ENCODE results near the gene EIF4G3.

Gene EIF4G3

DNA sequence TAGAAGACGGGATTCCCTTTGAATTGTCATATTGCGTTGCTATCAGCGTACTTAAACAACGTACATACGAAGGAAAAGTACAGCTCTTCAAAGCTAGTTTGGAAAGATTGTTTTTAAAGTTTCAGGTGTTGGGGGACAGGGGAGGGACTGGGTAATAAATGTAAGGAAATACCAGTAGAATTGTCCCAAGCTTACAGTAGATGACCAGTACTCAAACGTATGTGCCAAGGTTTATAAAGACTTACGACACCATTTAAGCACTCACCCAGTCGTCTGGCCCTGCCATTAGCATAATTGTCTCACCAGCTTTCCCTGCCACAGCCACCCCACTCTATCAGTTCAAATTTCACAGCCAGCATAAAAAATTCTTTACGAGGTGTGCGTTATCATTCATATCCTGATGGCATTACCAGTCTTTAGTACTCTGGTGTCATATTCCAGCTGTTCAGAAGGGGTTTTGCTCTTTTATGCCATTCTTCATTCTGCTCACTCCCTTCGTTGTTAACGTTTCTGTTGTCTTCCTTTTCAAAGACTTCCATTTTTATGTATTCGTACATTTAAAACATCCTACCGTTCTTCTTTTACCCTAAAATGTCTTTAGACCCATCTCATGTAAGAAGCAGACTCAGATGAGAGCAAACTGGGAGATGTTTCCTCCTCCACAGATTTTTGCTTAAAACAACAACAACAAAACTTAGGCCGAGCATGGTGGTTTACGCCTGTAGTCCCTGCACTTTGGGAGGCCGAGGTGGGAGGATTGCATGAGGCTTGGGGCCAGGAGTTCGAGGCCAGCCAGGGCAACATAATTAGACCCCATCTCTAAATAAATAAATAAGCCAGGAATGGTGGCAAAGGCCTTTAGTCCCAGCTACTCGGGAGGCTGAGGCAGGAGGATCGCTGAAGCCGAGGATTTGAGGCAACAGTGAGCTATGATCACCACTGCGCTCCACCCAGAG lies 388.6 kb downstream of the EIF4G3 start:
- ATAC-seq = peak; percentile 9
- TF ChIP-seq OSR1 (CRISPR knock-in tag; IDR thresholded peaks at IDR 0.05) (no peak), TOX (CRISPR knock-in tag; IDR thresholded peaks at IDR 0.05; ENCODE audit: borderline replicate concordance) (no peak), BACH2 (CRISPR knock-in tag; IDR thresholded peaks at IDR 0.05; ENCODE audit: borderline replicate concordance) (no peak), ZNF8 (CRISPR knock-in tag; IDR thresholded peaks at IDR 0.05) (no peak), TCF4 (CRISPR knock-in tag; IDR thresholded peaks at IDR 0.05; ENCODE audit: borderline replicate concordance) (no peak), ZNF70 (CRISPR knock-in tag; IDR thresholded peaks at IDR 0.05) (no peak), RARB (CRISPR knock-in tag; IDR thresholded peaks at IDR 0.05) (no peak)

- peak; percentile 52 for ATAC-seq
- 0 out of 2 replicates have a peak, but pooled peaks have one; percentile 20 for TF ChIP-seq ZC3H10 (CRISPR knock-in tag; IDR thresholded peaks at IDR 0.05)
- TF ChIP-seq, protein P1, sequence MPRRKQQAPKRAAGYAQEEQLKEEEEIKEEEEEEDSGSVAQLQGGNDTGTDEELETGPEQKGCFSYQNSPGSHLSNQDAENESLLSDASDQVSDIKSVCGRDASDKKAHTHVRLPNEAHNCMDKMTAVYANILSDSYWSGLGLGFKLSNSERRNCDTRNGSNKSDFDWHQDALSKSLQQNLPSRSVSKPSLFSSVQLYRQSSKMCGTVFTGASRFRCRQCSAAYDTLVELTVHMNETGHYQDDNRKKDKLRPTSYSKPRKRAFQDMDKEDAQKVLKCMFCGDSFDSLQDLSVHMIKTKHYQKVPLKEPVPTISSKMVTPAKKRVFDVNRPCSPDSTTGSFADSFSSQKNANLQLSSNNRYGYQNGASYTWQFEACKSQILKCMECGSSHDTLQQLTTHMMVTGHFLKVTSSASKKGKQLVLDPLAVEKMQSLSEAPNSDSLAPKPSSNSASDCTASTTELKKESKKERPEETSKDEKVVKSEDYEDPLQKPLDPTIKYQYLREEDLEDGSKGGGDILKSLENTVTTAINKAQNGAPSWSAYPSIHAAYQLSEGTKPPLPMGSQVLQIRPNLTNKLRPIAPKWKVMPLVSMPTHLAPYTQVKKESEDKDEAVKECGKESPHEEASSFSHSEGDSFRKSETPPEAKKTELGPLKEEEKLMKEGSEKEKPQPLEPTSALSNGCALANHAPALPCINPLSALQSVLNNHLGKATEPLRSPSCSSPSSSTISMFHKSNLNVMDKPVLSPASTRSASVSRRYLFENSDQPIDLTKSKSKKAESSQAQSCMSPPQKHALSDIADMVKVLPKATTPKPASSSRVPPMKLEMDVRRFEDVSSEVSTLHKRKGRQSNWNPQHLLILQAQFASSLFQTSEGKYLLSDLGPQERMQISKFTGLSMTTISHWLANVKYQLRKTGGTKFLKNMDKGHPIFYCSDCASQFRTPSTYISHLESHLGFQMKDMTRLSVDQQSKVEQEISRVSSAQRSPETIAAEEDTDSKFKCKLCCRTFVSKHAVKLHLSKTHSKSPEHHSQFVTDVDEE (CRISPR knock-in tag; IDR thresholded peaks at IDR 0.05) = 0 out of 2 replicates have a peak, but pooled peaks have one; percentile 36
- no peak for TF ChIP-seq ISL1 (CRISPR knock-in tag; IDR thresholded peaks at IDR 0.05)
- peak; percentile 15; the same call in 1 of the 2 replicates for TF ChIP-seq CSDC2 (CRISPR knock-in tag; IDR thresholded peaks at IDR 0.05)
- no peak for TF ChIP-seq CREB5 (CRISPR knock-in tag; IDR thresholded peaks at IDR 0.05; ENCODE audit: low read depth)
Measured at GRCh38 chr1:20787029-20787839, 389.5 kb downstream of the EIF4G3 start, which contains the start of gene HP1BP3. Gene HP1BP3 (minus strand): TSS chr1:20787307. CDS start chr1:20780440, 6,867 bp downstream.

DNA sequence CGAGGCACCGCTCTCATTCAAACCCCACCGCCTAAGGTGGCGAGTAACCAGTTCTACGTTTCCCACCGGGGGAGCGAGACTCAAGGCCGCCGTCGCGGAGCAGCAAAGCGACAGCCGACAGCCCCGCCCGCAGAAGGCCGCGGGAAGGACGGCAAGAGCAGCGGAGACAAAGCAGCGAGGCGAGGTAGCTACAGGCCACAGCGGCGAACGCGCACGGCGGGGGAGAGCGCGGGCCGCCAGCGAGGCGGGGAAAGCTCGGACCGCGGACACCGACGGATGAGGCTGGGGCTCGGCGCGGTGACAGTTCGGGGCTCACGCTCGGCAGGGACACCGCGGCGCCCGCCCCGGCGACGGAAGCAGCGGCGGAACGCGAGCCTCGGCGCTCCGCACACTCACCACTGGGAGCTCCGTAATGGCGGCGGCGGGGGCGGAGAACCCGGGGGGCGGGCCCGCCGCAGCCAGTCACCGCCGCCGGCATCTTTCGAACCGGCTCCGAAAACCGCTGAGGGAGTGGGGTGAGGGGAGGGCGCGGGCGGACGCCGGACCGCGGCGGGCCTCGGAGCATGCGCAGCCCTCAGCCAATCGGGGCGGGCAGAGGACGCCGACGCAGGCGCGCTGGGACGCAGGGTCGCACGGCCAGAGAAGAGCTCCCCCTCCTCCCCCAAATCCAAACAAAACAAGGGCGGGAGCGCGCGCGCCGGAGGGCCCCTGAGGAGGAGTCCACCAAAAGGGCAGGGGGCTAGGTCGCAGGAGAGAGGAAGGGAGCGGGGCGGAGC lies 390.3 kb downstream of the EIF4G3 start:
- peak; percentile 91 for ATAC-seq
- no peak for TF ChIP-seq CSRNP3 (CRISPR knock-in tag; IDR thresholded peaks at IDR 0.05)
- TF ChIP-seq ZFP3 (CRISPR knock-in tag; IDR thresholded peaks at IDR 0.05) = 0 out of 2 replicates have a peak, but pooled peaks have one; percentile 33
- no peak for TF ChIP-seq GLIS3 (CRISPR knock-in tag; IDR thresholded peaks at IDR 0.05)
- TF ChIP-seq RARB (CRISPR knock-in tag; IDR thresholded peaks at IDR 0.05) = no peak
- TF ChIP-seq, protein P1 (CRISPR knock-in tag; IDR thresholded peaks at IDR 0.05) = 0 out of 2 replicates have a peak, but pooled peaks have one; percentile 20

DNA sequence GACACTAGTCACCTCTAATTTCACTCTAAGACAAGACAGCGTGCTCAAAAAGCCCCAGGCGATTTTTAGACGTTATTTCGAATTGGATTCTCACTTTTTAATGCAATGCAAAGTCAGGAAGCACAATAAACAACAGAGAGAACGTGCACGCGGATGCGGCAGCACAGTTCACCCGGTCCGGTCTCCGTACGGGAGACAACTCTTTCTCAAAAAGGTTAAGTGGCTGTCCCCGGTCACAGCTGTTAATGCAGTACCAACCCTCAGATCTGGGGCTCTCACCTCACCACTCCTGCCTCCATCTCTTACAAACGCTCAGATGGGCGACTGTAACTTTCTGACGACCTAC lies 390.8 kb downstream of the EIF4G3 start:
- peak; percentile 2 for ATAC-seq
- TF ChIP-seq, protein P2, sequence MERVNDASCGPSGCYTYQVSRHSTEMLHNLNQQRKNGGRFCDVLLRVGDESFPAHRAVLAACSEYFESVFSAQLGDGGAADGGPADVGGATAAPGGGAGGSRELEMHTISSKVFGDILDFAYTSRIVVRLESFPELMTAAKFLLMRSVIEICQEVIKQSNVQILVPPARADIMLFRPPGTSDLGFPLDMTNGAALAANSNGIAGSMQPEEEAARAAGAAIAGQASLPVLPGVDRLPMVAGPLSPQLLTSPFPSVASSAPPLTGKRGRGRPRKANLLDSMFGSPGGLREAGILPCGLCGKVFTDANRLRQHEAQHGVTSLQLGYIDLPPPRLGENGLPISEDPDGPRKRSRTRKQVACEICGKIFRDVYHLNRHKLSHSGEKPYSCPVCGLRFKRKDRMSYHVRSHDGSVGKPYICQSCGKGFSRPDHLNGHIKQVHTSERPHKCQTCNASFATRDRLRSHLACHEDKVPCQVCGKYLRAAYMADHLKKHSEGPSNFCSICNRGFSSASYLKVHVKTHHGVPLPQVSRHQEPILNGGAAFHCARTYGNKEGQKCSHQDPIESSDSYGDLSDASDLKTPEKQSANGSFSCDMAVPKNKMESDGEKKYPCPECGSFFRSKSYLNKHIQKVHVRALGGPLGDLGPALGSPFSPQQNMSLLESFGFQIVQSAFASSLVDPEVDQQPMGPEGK (CRISPR knock-in tag; IDR thresholded peaks at IDR 0.05; ENCODE audit: borderline replicate concordance) = no peak
- TF ChIP-seq ZNF70 (CRISPR knock-in tag; IDR thresholded peaks at IDR 0.05) (no peak), GLIS3 (CRISPR knock-in tag; IDR thresholded peaks at IDR 0.05) (no peak), BACH2 (CRISPR knock-in tag; IDR thresholded peaks at IDR 0.05; ENCODE audit: borderline replicate concordance) (no peak), POU6F1 (CRISPR knock-in tag; IDR thresholded peaks at IDR 0.05; ENCODE audit: borderline replicate concordance, low read depth) (no peak), RARB (CRISPR knock-in tag; IDR thresholded peaks at IDR 0.05) (no peak), CSRNP3 (CRISPR knock-in tag; IDR thresholded peaks at IDR 0.05) (no peak), OSR1 (CRISPR knock-in tag; IDR thresholded peaks at IDR 0.05) (no peak)
